LNCAP (cell line): ENCODE measurements around the gene RETREG2.

Experiments used
- TF ChIP-seq, protein P1 (sequence below): fragments of 450-650 bp; IDR thresholded peaks from 2 replicates; pipeline ENCODE4 v1.5.1; 2017; ENCODE audit warnings: mild to moderate bottlenecking

RETREG2 gene

DNA sequence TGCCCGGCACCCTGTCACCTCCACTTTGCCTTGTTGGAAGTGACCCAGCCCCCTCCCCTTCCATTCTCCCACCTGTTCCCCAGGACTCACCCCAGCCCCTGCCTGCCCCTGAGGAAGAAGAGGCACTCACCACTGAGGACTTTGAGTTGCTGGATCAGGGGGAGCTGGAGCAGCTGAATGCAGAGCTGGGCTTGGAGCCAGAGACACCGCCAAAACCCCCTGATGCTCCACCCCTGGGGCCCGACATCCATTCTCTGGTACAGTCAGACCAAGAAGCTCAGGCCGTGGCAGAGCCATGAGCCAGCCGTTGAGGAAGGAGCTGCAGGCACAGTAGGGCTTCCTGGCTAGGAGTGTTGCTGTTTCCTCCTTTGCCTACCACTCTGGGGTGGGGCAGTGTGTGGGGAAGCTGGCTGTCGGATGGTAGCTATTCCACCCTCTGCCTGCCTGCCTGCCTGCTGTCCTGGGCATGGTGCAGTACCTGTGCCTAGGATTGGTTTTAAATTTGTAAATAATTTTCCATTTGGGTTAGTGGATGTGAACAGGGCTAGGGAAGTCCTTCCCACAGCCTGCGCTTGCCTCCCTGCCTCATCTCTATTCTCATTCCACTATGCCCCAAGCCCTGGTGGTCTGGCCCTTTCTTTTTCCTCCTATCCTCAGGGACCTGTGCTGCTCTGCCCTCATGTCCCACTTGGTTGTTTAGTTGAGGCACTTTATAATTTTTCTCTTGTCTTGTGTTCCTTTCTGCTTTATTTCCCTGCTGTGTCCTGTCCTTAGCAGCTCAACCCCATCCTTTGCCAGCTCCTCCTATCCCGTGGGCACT is 4.5 kb downstream of the RETREG2 start:
- TF ChIP-seq, protein P1, sequence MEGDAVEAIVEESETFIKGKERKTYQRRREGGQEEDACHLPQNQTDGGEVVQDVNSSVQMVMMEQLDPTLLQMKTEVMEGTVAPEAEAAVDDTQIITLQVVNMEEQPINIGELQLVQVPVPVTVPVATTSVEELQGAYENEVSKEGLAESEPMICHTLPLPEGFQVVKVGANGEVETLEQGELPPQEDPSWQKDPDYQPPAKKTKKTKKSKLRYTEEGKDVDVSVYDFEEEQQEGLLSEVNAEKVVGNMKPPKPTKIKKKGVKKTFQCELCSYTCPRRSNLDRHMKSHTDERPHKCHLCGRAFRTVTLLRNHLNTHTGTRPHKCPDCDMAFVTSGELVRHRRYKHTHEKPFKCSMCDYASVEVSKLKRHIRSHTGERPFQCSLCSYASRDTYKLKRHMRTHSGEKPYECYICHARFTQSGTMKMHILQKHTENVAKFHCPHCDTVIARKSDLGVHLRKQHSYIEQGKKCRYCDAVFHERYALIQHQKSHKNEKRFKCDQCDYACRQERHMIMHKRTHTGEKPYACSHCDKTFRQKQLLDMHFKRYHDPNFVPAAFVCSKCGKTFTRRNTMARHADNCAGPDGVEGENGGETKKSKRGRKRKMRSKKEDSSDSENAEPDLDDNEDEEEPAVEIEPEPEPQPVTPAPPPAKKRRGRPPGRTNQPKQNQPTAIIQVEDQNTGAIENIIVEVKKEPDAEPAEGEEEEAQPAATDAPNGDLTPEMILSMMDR = no peak

DNA sequence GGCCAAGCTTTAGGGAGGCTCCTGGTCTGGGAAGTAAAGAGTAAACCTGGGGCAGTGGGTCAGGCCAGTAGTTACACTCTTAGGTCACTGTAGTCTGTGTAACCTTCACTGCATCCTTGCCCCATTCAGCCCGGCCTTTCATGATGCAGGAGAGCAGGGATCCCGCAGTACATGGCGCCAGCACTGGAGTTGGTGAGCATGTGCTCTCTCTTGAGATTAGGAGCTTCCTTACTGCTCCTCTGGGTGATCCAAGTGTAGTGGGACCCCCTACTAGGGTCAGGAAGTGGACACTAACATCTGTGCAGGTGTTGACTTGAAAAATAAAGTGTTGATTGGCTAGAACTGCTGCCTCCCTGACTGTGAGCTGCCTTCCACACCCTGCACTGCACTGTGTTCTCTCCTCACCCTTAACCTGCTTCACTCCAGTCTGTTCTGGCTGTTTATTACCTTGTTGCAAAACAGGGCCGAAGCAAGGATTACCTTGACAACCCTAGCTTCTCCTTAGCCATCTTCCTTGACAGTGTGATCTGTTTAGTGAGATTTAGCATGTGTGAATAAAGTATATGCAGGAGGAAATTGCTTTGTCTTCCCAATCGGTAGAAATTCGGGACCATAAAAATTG is 5.2 kb downstream of the RETREG2 start:
- TF ChIP-seq, protein P1 = no peak

GRCh38 chr2:219184121-219184520 is 6.0 kb downstream of the RETREG2 start:
- TF ChIP-seq, protein P1 = no peak

- TF ChIP-seq, protein P1 = no peak
Observed at GRCh38 chr2:219186754-219187456, 8.8 kb downstream of the RETREG2 start.

GRCh38 chr2:219197388-219197787 is 19.3 kb downstream of the RETREG2 start:
- TF ChIP-seq, protein P1 = no peak

- TF ChIP-seq, protein P1 = no peak
Observed at GRCh38 chr2:219198974-219199373, 20.9 kb downstream of the RETREG2 start.

GRCh38 chr2:219199470-219200211 is 21.6 kb downstream of the RETREG2 start:
- TF ChIP-seq, protein P1 = no peak
